Body of pancreas (tissue), 4 donors: ENCODE data around the gene PARM1.

Experiments
- CTCF ChIP-seq, 7 experiments: fragments of 450-650 bp in 4 of 7; fragments of 200-600 bp in 3 of 7; sonication (generic) in 3 of 7; IDR thresholded peaks; one replicate each; pipeline ENCODE4 v1.5.1; 2016 to 2019; ENCODE audit warnings: antibody characterized with exemption in 7 of 7
- POLR2A ChIP-seq, 3 donors: fragments of 450-650 bp; IDR thresholded peaks; one replicate each; pipeline ENCODE4 v1.6.1; 2016; ENCODE audit warnings: antibody characterized with exemption in 3 of 3, mild to moderate bottlenecking in 2 of 3

- TF ChIP-seq CTCF (IDR thresholded peaks at IDR 0.05) (no peak), POLR2A (IDR thresholded peaks at IDR 0.05) (no peak)
Measured at GRCh38 chr4:74934888-74935287, 2.0 kb downstream of the PARM1 start.
